Neutrophil (primary cell): ENCODE results near the gene NCDN.

Source experiments
- H3K27ac ChIP-seq: fragments of 200-600 bp; sonication (generic); 2 replicates; pipeline ENCODE4 v1.5.1; 2016; ENCODE audit warnings: mild to moderate bottlenecking, moderate library complexity
- H3K27me3 ChIP-seq: fragments of 200-600 bp; sonication (generic); 2 replicates; pipeline ENCODE4 v1.6.0; 2016; ENCODE audit warnings: mild to moderate bottlenecking
- H3K36me3 ChIP-seq: fragments of 200-600 bp; sonication (generic); 2 replicates; pipeline ENCODE4 v1.5.1; 2017
- H3K4me1 ChIP-seq, 2 experiments: fragments of 200-600 bp in 1 of 2; sonication (generic) in 1 of 2; 1 replicate in 1 of 2; 2 replicates in 1 of 2; pipeline versions ENCODE4 v1.5.1 to v1.6.1; 2013 to 2016; ENCODE audit warnings: low read depth in 1 of 2, low read length in 1 of 2, mild to moderate bottlenecking in 1 of 2, moderate library complexity in 1 of 2; ENCODE audit not compliant: control insufficient read depth in 1 of 2, insufficient read depth in 1 of 2
- H3K4me3 ChIP-seq, 2 experiments: fragments of 200-600 bp in 1 of 2; sonication (generic) in 1 of 2; 1 replicate in 1 of 2; 2 replicates in 1 of 2; pipeline ENCODE4 v1.5.1; 2013 to 2016; ENCODE audit warnings: low read depth in 1 of 2, low read length in 1 of 2, mild to moderate bottlenecking in 1 of 2, moderate library complexity in 1 of 2
- H3K9me3 ChIP-seq: fragments of 200-600 bp; sonication (generic); 2 replicates; pipeline ENCODE4 v1.5.1; 2016
- TF ChIP-seq, protein P1 (sequence below): fragments of 200-600 bp; sonication (generic); IDR thresholded peaks from 2 replicates; pipeline ENCODE4 v1.5.1; 2016; ENCODE audit warnings: antibody characterized with exemption

Gene NCDN

GRCh38 chr1:35572296-35572695 lies 14.7 kb downstream of the NCDN start:
- peaks cover 23 to 27% of the 10 kb centered on the region in 2 experiments for H3K4me1 ChIP-seq

DNA sequence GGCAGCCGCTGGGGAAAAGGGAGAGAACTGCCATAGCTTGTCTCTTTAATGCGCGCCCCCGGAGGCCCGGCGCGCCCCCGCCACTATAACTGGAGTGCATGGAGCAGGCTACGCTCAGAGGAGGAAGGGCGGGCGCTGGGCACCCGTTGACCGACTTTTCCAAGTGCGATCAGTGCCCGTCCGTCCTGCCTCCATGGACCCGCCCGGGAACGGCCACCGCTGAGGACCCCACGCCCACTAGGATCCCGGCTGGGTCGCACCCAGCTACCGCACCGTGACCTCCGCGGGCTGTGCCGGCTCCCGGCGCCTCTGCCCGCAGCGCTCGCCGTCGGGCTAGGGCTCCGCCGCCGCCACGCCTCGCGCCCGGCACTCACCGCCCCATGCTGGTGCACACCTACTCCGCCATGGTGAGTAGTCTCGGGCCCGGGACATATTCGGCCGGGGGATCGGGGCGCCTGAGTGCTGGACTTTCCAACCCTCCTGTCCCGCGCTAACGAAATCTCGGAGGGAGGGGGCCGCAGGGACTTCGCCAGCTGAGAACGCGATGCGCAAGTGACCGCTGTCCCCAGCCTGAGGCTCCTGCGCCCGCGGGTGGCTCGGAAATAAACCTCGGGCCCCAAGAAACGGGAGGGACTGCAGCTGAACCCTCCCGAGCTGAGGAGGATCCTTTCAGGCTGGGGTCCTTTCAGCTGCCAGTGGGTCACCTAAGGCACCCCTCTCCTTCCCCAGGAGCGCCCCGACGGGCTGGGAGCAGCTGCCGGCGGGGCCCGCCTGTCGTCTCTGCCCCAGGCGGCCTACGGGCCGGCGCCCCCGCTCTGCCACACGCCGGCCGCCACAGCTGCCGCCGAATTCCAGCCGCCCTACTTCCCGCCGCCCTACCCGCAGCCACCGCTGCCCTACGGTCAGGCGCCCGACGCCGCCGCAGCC lies 15.9 kb downstream of the NCDN start, which contains the start of gene TFAP2E:
Gene TFAP2E (plus strand): TSS at position 117 of the 927 bp plus-strand sequence. CDS start 264 bp downstream, at position 381.
- peak within 1 kb of the TSS; percentile 43 to 46 for H3K4me3 ChIP-seq
- no peaks in the 10 kb centered on the region for H3K36me3 ChIP-seq
- peaks cover 31 to 35% of the 10 kb centered on the region in 2 experiments for H3K4me1 ChIP-seq
- H3K9me3 ChIP-seq: no peaks in the 10 kb centered on the region
- H3K27me3 ChIP-seq: peaks cover 33% of the 10 kb centered on the region
- no peak within 1 kb of the TSS for H3K27ac ChIP-seq
- TF ChIP-seq, protein P1, sequence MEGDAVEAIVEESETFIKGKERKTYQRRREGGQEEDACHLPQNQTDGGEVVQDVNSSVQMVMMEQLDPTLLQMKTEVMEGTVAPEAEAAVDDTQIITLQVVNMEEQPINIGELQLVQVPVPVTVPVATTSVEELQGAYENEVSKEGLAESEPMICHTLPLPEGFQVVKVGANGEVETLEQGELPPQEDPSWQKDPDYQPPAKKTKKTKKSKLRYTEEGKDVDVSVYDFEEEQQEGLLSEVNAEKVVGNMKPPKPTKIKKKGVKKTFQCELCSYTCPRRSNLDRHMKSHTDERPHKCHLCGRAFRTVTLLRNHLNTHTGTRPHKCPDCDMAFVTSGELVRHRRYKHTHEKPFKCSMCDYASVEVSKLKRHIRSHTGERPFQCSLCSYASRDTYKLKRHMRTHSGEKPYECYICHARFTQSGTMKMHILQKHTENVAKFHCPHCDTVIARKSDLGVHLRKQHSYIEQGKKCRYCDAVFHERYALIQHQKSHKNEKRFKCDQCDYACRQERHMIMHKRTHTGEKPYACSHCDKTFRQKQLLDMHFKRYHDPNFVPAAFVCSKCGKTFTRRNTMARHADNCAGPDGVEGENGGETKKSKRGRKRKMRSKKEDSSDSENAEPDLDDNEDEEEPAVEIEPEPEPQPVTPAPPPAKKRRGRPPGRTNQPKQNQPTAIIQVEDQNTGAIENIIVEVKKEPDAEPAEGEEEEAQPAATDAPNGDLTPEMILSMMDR: no peak

More at GRCh38 chr1:35572296-35572695, 14.7 kb downstream of the NCDN start:
- no peaks in the 10 kb centered on the region for H3K9me3 ChIP-seq
- peaks cover 33% of the 10 kb centered on the region for H3K27me3 ChIP-seq
- no peak overlapping the region for H3K27ac ChIP-seq
- TF ChIP-seq, protein P1: no peak
- H3K4me3 ChIP-seq: peak overlapping the region in 1 of 2 experiments; percentile 12
- no peaks in the 10 kb centered on the region for H3K36me3 ChIP-seq

DNA sequence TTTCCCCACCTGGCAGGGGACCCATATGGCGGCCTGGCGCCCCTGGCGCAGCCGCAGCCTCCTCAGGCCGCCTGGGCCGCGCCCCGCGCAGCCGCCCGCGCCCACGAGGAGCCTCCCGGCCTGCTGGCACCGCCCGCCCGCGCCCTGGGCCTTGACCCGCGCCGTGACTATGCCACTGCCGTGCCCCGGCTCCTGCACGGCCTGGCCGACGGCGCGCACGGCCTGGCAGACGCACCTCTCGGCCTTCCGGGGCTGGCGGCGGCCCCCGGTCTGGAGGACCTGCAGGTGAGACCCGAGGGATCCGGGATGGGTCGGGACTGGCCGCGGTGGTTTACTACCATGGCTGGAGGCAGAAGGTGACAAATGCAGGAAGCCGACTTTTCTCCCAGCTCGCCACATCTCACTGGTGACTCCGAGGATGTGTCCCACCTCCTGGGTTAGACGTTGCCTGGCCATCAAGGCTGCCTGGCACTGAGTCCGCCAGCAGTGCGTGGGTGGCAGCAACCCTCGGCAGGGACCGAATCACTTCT lies 16.6 kb downstream of the NCDN start:
- peaks cover 33 to 36% of the 10 kb centered on the region in 2 experiments for H3K4me1 ChIP-seq
- no peak overlapping the region for H3K4me3 ChIP-seq

GRCh38 chr1:35574655-35575415 lies 17.2 kb downstream of the NCDN start:
- Histone ChIP-seq H3K36me3 (no peaks in the 10 kb centered on the region), H3K4me3 (no peak overlapping the region), H3K27ac (no peak overlapping the region), H3K4me1 (peaks cover 33 to 36% of the 10 kb centered on the region in 2 experiments), H3K27me3 (peaks cover 33% of the 10 kb centered on the region), H3K9me3 (no peaks in the 10 kb centered on the region)
- TF ChIP-seq, protein P1: no peak

More for the DNA sequence above, 16.6 kb downstream of the NCDN start:
- H3K9me3 ChIP-seq: no peaks in the 10 kb centered on the region
- TF ChIP-seq, protein P1: no peak
- no peaks in the 10 kb centered on the region for H3K36me3 ChIP-seq
- peaks cover 33% of the 10 kb centered on the region for H3K27me3 ChIP-seq
- H3K27ac ChIP-seq: no peak overlapping the region

- Histone ChIP-seq H3K4me3 (no peak overlapping the region), H3K4me1 (peaks cover 33 to 36% of the 10 kb centered on the region in 2 experiments), H3K9me3 (no peaks in the 10 kb centered on the region), H3K27ac (no peak overlapping the region), H3K27me3 (peaks cover 33% of the 10 kb centered on the region), H3K36me3 (no peaks in the 10 kb centered on the region)
- TF ChIP-seq, protein P1: no peak
Measured at GRCh38 chr1:35575416-35575958, 17.9 kb downstream of the NCDN start.
